ENCODE data around the gene CCDC24.

- TF ChIP-seq, protein P1, sequence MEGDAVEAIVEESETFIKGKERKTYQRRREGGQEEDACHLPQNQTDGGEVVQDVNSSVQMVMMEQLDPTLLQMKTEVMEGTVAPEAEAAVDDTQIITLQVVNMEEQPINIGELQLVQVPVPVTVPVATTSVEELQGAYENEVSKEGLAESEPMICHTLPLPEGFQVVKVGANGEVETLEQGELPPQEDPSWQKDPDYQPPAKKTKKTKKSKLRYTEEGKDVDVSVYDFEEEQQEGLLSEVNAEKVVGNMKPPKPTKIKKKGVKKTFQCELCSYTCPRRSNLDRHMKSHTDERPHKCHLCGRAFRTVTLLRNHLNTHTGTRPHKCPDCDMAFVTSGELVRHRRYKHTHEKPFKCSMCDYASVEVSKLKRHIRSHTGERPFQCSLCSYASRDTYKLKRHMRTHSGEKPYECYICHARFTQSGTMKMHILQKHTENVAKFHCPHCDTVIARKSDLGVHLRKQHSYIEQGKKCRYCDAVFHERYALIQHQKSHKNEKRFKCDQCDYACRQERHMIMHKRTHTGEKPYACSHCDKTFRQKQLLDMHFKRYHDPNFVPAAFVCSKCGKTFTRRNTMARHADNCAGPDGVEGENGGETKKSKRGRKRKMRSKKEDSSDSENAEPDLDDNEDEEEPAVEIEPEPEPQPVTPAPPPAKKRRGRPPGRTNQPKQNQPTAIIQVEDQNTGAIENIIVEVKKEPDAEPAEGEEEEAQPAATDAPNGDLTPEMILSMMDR (conservative IDR thresholded peaks at IDR 0.05 in 1 of 2, IDR thresholded peaks at IDR 0.05 in 1 of 2; ENCODE audit: extremely low read depth in 1 of 2, insufficient read depth in 1 of 2, low read depth in 1 of 2, low read length in 2 of 2): no peak
- no peak for TF ChIP-seq EZH2 (IDR thresholded peaks at IDR 0.05; ENCODE audit: borderline replicate concordance, low read length)
These were observed 52.8 kb downstream of the CCDC24 start for GRCh38 chr1:44044071-44044801.

All from mammary epithelial cell (primary cell).